HL-60 (cell line): Measurements from ENCODE around the gene PANX2.

Source experiments
- CTCF ChIP-seq: IDR thresholded peaks from one replicate; pipeline ENCODE4 v1.5.1; 2011; ENCODE audit warnings: low read length, control low read depth, inconsistent platforms; ENCODE audit not compliant: insufficient read depth
- GABPA ChIP-seq: IDR thresholded peaks from 2 replicates; pipeline ENCODE4 v1.6.1; 2012; ENCODE audit warnings: low read depth
- POLR2AphosphoS5 ChIP-seq: IDR thresholded peaks from 2 replicates; pipeline ENCODE4 v1.6.1; 2012; ENCODE audit warnings: low read depth

GRCh38 chr22:50131894-50132293 is 38.6 kb upstream of the PANX2 start:
- no peak for TF ChIP-seq CTCF
- no peak for TF ChIP-seq POLR2AphosphoS5
- no peak for TF ChIP-seq GABPA
